KMS-11 (cell line): Measurements from ENCODE around the gene RHEBL1.

ENCODE experiments used
- H2AFZ ChIP-seq: fragments of 200-600 bp; sonication (generic); 2 replicates; pipeline ENCODE4 v1.6.1; 2016; ENCODE audit warnings: antibody characterized with exemption, mixed run types, low read depth
- H3K27ac ChIP-seq: fragments of 200-600 bp; sonication (generic); 2 replicates; pipeline ENCODE4 v1.6.1; 2016; ENCODE audit warnings: mild to moderate bottlenecking, mixed run types
- H3K27me3 ChIP-seq: fragments of 200-600 bp; sonication (generic); 2 replicates; pipeline ENCODE4 v1.6.1; 2017; ENCODE audit warnings: mild to moderate bottlenecking, low read depth, mixed run types, moderate library complexity; ENCODE audit not compliant: insufficient read depth
- H3K36me3 ChIP-seq: fragments of 200-600 bp; sonication (generic); 2 replicates; pipeline ENCODE4 v1.6.1; 2017; ENCODE audit warnings: mild to moderate bottlenecking, mixed run types; ENCODE audit not compliant: insufficient read depth
- H3K4me1 ChIP-seq: fragments of 200-600 bp; sonication (generic); 2 replicates; pipeline ENCODE4 v1.6.1; 2016; ENCODE audit warnings: mild to moderate bottlenecking, low read depth, mixed run types; ENCODE audit not compliant: poor library complexity, severe bottlenecking
- H3K4me2 ChIP-seq: fragments of 200-600 bp; sonication (generic); 2 replicates; pipeline ENCODE4 v1.7.0; 2016; ENCODE audit warnings: mild to moderate bottlenecking, mixed run types
- H3K4me3 ChIP-seq: fragments of 200-600 bp; sonication (generic); IDR thresholded peaks from 2 replicates; pipeline ENCODE4 v1.6.1; 2017; ENCODE audit warnings: low read depth, low read length, mixed read lengths; ENCODE audit not compliant: insufficient read depth
- H3K79me2 ChIP-seq: fragments of 200-600 bp; sonication (generic); 2 replicates; pipeline ENCODE4 v1.6.1; 2016; ENCODE audit warnings: low read depth, mixed run types; ENCODE audit not compliant: insufficient read depth
- H3K9ac ChIP-seq: fragments of 200-600 bp; sonication (generic); 2 replicates; pipeline ENCODE4 v1.6.1; 2016; ENCODE audit warnings: mild to moderate bottlenecking, mixed run types
- H4K20me1 ChIP-seq: fragments of 200-600 bp; sonication (generic); 2 replicates; pipeline ENCODE4 v1.6.1; 2016; ENCODE audit warnings: mild to moderate bottlenecking, mixed run types; ENCODE audit not compliant: insufficient read depth
- TF ChIP-seq, protein P1 (sequence below): fragments of 200-600 bp; sonication (generic); conservative IDR thresholded peaks from 2 replicates; pipeline ENCODE4 v1.6.1; 2017; ENCODE audit warnings: low read depth, mild to moderate bottlenecking, antibody characterized with exemption, low read length, moderate library complexity, mixed read lengths

RHEBL1 gene

DNA sequence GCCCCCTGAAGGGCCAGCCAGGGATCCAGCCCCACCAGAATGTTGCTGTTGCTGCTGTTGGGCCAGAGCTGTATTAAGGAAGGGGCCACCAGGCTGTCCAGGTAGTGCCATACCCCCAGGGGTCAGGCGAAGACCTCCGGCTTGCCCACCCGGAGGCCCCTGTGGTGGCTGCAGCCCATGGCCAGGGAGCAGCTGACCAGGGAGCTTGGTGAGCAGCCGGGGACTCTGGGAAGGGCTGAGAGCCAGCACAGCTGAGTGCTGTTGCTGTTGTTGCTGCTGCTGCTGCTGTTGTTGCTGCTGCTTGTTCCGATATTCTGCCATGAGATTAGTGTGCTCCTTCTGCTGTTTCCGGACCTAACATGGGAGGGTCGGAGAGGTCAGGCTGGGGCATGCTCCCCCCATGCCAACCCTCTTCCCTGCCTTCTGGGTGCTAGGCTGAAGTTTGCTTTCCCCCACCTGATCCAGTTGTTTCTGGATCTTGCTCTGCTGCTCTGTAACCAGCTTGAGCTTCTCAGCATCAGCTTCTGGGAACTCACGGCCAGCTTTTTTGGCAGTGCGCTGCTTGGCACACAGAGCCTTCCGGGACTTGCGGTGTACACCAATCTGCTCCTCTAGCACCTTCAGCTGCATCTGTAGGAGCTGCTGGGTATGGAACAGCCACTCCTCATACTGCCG lies 36.0 kb downstream of the RHEBL1 start:
- H3K4me1 ChIP-seq = no peaks in the 10 kb centered on the region
- no peak overlapping the region for H3K4me2 ChIP-seq
- peaks cover 12% of the 10 kb centered on the region; the same call in 1 of the 2 replicates for H3K36me3 ChIP-seq
- no peaks in the 10 kb centered on the region for H3K27me3 ChIP-seq
- no peaks in the 10 kb centered on the region for H3K79me2 ChIP-seq
- no peaks in the 10 kb centered on the region for H4K20me1 ChIP-seq
- H3K4me3 ChIP-seq = no peak overlapping the region
- TF ChIP-seq, protein P1, sequence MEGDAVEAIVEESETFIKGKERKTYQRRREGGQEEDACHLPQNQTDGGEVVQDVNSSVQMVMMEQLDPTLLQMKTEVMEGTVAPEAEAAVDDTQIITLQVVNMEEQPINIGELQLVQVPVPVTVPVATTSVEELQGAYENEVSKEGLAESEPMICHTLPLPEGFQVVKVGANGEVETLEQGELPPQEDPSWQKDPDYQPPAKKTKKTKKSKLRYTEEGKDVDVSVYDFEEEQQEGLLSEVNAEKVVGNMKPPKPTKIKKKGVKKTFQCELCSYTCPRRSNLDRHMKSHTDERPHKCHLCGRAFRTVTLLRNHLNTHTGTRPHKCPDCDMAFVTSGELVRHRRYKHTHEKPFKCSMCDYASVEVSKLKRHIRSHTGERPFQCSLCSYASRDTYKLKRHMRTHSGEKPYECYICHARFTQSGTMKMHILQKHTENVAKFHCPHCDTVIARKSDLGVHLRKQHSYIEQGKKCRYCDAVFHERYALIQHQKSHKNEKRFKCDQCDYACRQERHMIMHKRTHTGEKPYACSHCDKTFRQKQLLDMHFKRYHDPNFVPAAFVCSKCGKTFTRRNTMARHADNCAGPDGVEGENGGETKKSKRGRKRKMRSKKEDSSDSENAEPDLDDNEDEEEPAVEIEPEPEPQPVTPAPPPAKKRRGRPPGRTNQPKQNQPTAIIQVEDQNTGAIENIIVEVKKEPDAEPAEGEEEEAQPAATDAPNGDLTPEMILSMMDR = no peak
- H2AFZ ChIP-seq = no peak overlapping the region
- no peak overlapping the region for H3K9ac ChIP-seq
- H3K27ac ChIP-seq = no peak overlapping the region

DNA sequence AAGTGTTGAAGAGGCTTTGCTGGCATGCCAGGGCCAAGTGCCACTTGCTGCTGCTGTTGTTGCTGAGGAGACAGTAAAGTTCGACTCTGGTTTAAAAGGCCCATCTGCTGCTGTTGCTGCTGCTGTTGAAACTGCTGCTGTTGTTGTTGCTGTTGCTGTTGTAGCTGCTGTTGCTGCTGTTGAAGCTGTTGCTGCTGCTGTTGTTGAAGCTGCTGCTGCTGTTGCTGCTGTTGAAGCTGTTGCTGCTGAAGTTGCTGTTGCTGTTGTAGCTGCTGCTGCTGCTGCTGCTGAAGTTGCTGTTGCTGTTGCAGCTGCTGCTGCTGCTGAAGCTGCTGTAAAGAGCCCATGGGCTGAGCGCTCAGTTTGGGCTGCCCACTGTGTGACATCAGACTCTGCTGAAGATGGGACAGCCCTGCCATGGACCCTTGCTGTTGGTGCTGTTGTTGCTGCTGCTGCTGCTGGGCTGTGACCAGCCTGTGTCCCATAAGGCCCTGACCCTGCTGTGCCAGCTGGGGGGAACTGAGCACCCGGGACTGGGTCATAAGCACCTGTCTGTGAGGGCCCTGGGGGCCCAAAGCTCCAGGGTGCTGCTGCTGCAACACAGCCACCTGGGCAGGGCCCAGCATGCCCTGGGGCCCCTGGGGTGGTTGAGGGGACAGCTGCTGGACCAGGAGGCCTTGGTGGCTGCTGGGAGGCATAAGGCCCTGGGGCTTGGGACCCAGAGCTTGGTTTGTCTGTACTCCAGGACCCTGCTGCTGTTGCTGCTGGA lies 36.9 kb downstream of the RHEBL1 start:
- H3K79me2 ChIP-seq = no peaks in the 10 kb centered on the region
- no peaks in the 10 kb centered on the region for H3K27me3 ChIP-seq
- no peak overlapping the region for H3K9ac ChIP-seq
- no peak overlapping the region for H3K4me2 ChIP-seq
- no peak overlapping the region; the same call in 1 of the 2 replicates for H3K27ac ChIP-seq
- H3K36me3 ChIP-seq = peaks cover 7% of the 10 kb centered on the region; the same call in 1 of the 2 replicates
- H3K4me1 ChIP-seq = no peaks in the 10 kb centered on the region
- TF ChIP-seq, protein P1 = no peak
- no peak overlapping the region for H3K4me3 ChIP-seq
- H4K20me1 ChIP-seq = no peaks in the 10 kb centered on the region
- no peak overlapping the region for H2AFZ ChIP-seq

DNA sequence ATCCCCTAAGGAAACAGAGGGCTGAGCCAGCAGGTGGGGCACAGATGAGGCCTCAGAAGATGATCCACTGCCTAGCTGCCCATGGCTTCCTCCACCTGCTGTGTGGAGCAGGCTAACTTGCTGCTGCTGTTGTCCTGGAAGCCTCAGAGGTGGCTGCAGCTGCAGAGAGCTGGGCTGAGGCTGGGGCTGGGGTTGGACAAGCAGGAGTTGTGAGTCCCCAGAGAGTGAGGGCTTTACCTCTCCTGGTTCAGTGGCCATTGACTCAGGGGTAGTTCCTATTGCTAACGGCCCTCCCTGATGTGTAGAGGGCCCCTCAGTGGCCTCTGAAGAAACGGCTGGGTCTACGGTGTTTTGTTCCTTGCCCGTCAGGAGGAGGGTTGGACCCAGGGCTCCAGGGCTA lies 37.5 kb downstream of the RHEBL1 start:
- TF ChIP-seq, protein P1 = no peak
- no peaks in the 10 kb centered on the region for H4K20me1 ChIP-seq
- H3K4me1 ChIP-seq = no peaks in the 10 kb centered on the region
- no peak overlapping the region for H2AFZ ChIP-seq
- peaks cover 12% of the 10 kb centered on the region; the same call in 1 of the 2 replicates for H3K36me3 ChIP-seq
- no peak overlapping the region for H3K4me3 ChIP-seq
- no peaks in the 10 kb centered on the region for H3K79me2 ChIP-seq
- no peaks in the 10 kb centered on the region for H3K27me3 ChIP-seq
- no peak overlapping the region for H3K9ac ChIP-seq
- no peak overlapping the region for H3K4me2 ChIP-seq
- no peak overlapping the region for H3K27ac ChIP-seq

DNA sequence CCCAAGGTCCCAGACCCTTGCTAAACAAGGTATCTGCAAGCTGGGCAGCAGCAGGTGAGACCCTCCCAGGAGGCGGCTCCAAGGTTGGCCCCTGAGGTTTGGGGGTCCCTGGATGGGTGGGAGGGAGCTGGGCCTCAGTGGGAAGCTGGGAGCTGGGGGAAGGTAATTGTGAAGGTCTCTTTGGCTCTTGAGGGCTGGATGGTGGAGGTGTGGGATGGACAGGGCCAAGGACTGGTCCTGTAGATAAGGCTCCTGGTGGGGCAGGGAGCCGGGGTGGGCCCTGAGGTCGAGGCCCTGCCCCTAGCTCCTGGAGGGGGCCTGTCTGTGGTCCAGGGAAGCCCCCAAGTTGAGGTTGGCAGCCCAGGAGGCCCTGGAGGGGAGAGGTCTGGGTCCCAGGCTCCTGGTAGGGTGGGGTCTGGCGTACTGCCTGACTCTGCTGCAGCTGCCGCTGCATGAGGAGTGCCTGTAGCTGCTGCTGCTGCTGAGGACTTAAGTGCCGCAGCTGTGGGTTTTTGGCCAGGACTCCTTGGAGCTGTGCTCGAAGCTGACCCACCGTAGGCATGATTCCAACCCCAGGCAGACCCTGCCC lies 38.1 kb downstream of the RHEBL1 start:
- TF ChIP-seq, protein P1 = no peak
- H3K36me3 ChIP-seq = peaks cover 13% of the 10 kb centered on the region; the same call in 1 of the 2 replicates
- H3K9ac ChIP-seq = no peak overlapping the region
- H3K4me2 ChIP-seq = no peak overlapping the region
- H3K79me2 ChIP-seq = no peaks in the 10 kb centered on the region
- no peak overlapping the region for H2AFZ ChIP-seq
- H3K4me1 ChIP-seq = no peaks in the 10 kb centered on the region
- H4K20me1 ChIP-seq = no peaks in the 10 kb centered on the region
- no peaks in the 10 kb centered on the region for H3K27me3 ChIP-seq
- H3K27ac ChIP-seq = no peak overlapping the region
- H3K4me3 ChIP-seq = no peak overlapping the region
